HepG2 (cell line): Measurements from ENCODE around the gene CCDC73. TPM values are rescaled to one million over a fixed set of nuclear protein-coding genes. Genes with fewer than 3 reads are reported as not detected.

Experiments
- AKAP8 ChIP-seq: sonication (generic); formaldehyde crosslinking; IDR thresholded peaks from 2 replicates; pipeline ENCODE4 v1.5.1; 2020; ENCODE audit warnings: mild to moderate bottlenecking, missing genetic modification reagents
- ERF ChIP-seq: IDR thresholded peaks from 2 replicates; pipeline ENCODE4 v1.6.1; 2018; ENCODE audit warnings: missing biosample characterization, missing genetic modification reagents
- HMGA1 ChIP-seq: sonication (generic); formaldehyde crosslinking; conservative IDR thresholded peaks from 2 replicates; pipeline ENCODE4 v1.4.0; 2020; ENCODE audit warnings: missing genetic modification reagents
- NFYB ChIP-seq: sonication (generic); formaldehyde crosslinking; IDR thresholded peaks from 2 replicates; pipeline ENCODE4 v1.4.0; 2020; ENCODE audit warnings: missing genetic modification reagents
- RBM22 ChIP-seq: fragments of 200-400 bp; formaldehyde crosslinking; optimal IDR thresholded peaks from 2 replicates; pipeline ENCODE3; 2017; ENCODE audit warnings: mild to moderate bottlenecking, low read length, moderate library complexity
- THAP9 ChIP-seq: sonication (generic); formaldehyde crosslinking; IDR thresholded peaks from 2 replicates; pipeline ENCODE4; 2020; ENCODE audit warnings: missing genetic modification reagents, mild to moderate bottlenecking, borderline replicate concordance
- ZBTB46 ChIP-seq: sonication (generic); formaldehyde crosslinking; IDR thresholded peaks from 2 replicates; pipeline ENCODE4 v1.4.0; 2020; ENCODE audit warnings: mild to moderate bottlenecking, missing genetic modification reagents, borderline replicate concordance
- ZFP36L1 ChIP-seq: sonication (generic); formaldehyde crosslinking; IDR thresholded peaks from 2 replicates; pipeline ENCODE4 v1.8.0; 2022; ENCODE audit warnings: mild to moderate bottlenecking, missing genetic modification reagents, moderate library complexity
- ZNF3 ChIP-seq: IDR thresholded peaks from 2 replicates; pipeline ENCODE4 v1.7.0; 2017; ENCODE audit warnings: inconsistent platforms
- ZNF513 ChIP-seq: sonication (generic); formaldehyde crosslinking; conservative IDR thresholded peaks from 2 replicates; pipeline ENCODE4 v1.5.0; 2020; ENCODE audit warnings: missing genetic modification reagents
- polyA plus RNA-seq, 8 experiments: library from polyadenylated mRNA; depleted of rRNA in 3 of 8; stranded (reverse) in 7 of 8; unstranded in 1 of 8; fragments of >200 nt; fragmentation: Illumina TruSeq in 4 of 8; extraction: Trizol in 4 of 8; gene quantifications; 2 replicates each; pipeline versions ENCODE4 v1.2.1 to v1.2.3, GENCODE V29; 2011 to 2016; ENCODE audit warnings: low read depth in 4 of 8, missing spikeins in 1 of 8, mixed read lengths in 1 of 8; ENCODE audit not compliant: insufficient read depth in 1 of 8
- total RNA-seq, 5 experiments: library from RNA; depleted of rRNA; stranded (reverse); fragments of >200 nt; fragmentation: Illumina TruSeq; extraction: Trizol; gene quantifications; 2 replicates each; pipeline ENCODE4 v1.2.3, GENCODE V29; 2016; ENCODE audit warnings: low read depth in 1 of 5

The CCDC73 gene
- total and polyA plus RNA-seq, 2 of the 13 experiments (the other 11 are each of a cell fraction or from before 2014, with no cell fraction given) = 0.01 to 0.11 TPM

- TF ChIP-seq THAP9 = peak; percentile 90; the same call in 1 of the 2 replicates
- no peak for TF ChIP-seq RBM22
- TF ChIP-seq ERF (CRISPR knock-in tag) = 0 out of 2 replicates have a peak, but pooled peaks have one; percentile 40
- peak; percentile 85 for TF ChIP-seq NFYB
- peak; percentile 91 for TF ChIP-seq AKAP8 (CRISPR knock-in tag)
- no peak for TF ChIP-seq ZBTB46 (CRISPR knock-in tag)
- no peak; the same call in 1 of the 2 replicates for TF ChIP-seq ZFP36L1 (CRISPR knock-in tag)
- no peak for TF ChIP-seq HMGA1
- TF ChIP-seq ZNF513 (CRISPR knock-in tag) = no peak
- no peak for TF ChIP-seq ZNF3 (CRISPR knock-in tag)
Observed at GRCh38 chr11:32583459-32584271, 210.8 kb downstream of the CCDC73 start, which contains the start of gene EIF3M (continued).
